Fibroblast of peridontal ligament (primary cell): ENCODE data around the gene NEUROD4.
A peak's percentile ranks its signal among the peaks of the same experiment; 100 is the strongest.
"Not testable (repeated sequence)": the region's sequence is repeated elsewhere in the genome, so short reads cannot be mapped to it uniquely, and the experiment has no call there.

Experiments used
- DNase-seq: peaks from one replicate; pipeline ENCODE4 v3.0.0-alpha.2; 2010; ENCODE audit errors: extremely low read depth

NEUROD4 gene

GRCh38 chr12:55019784-55020183, at the start of gene NEUROD4:
NEUROD4 (plus strand) TSS chr12:55019974; CDS start chr12:55026440, 6,466 bp downstream.
- DNase-seq = peak; percentile 16

- DNase-seq = no peak
These were observed 49.0 kb upstream of the NEUROD4 start for GRCh38 chr12:54970741-54971140.

- DNase-seq = no peak
These were observed 46.2 kb upstream of the NEUROD4 start for GRCh38 chr12:54973556-54973955.

GRCh38 chr12:54974279-54974678, 45.5 kb upstream of the NEUROD4 start:
- no peak for DNase-seq

GRCh38 chr12:54975272-54975671, 44.5 kb upstream of the NEUROD4 start:
- DNase-seq = no peak

GRCh38 chr12:54975875-54976274, 43.9 kb upstream of the NEUROD4 start:
- DNase-seq = no peak

GRCh38 chr12:54977155-54977554, 42.6 kb upstream of the NEUROD4 start:
- DNase-seq = peak; percentile 13

GRCh38 chr12:54977857-54978256, 41.9 kb upstream of the NEUROD4 start:
- DNase-seq = no peak

GRCh38 chr12:54980341-54980740, 39.4 kb upstream of the NEUROD4 start:
- no peak for DNase-seq

GRCh38 chr12:54981796-54982195, 38.0 kb upstream of the NEUROD4 start:
- no peak for DNase-seq

GRCh38 chr12:54983536-54984101, 36.2 kb upstream of the NEUROD4 start:
- DNase-seq = no peak

GRCh38 chr12:54984658-54985376, 35.0 kb upstream of the NEUROD4 start, which contains the start of gene TESPA1:
TESPA1 (minus strand) TSS chr12:54984762; CDS start chr12:54974562, 10,200 bp downstream.
- DNase-seq = no peak

- DNase-seq = not testable (repeated sequence)
These were observed 33.0 kb upstream of the NEUROD4 start for GRCh38 chr12:54986773-54987172.

- DNase-seq = no peak
These were observed 32.1 kb upstream of the NEUROD4 start for GRCh38 chr12:54987611-54988231.

GRCh38 chr12:54988402-54989054, 31.2 kb upstream of the NEUROD4 start:
- DNase-seq = peak; percentile 2

- DNase-seq = no peak
These were observed 29.9 kb upstream of the NEUROD4 start for GRCh38 chr12:54989829-54990228.

GRCh38 chr12:54991161-54991990, 28.4 kb upstream of the NEUROD4 start:
- DNase-seq = no peak

- no peak for DNase-seq
These were observed 27.8 kb upstream of the NEUROD4 start for GRCh38 chr12:54991991-54992375.

GRCh38 chr12:54993181-54993835, 26.5 kb upstream of the NEUROD4 start:
- DNase-seq = peak; percentile 65

- no peak for DNase-seq
These were observed 23.6 kb upstream of the NEUROD4 start for GRCh38 chr12:54996205-54996604.

- DNase-seq = no peak
These were observed 21.7 kb upstream of the NEUROD4 start for GRCh38 chr12:54997929-54998522.
